ENCODE data around the gene TSNAXIP1. TPM values are rescaled to one million over a fixed set of nuclear protein-coding genes. Genes with fewer than 3 reads are reported as not detected.

The TSNAXIP1 gene
- total RNA-seq, 1 donor from 2014 or later, result under 0.01 TPM

GRCh38 chr16:67845291-67846062 lies 38.8 kb downstream of the TSNAXIP1 start:
- DNase-seq (ENCODE audit: low read depth) (no peak), FAIRE-seq (no peak)
- TF ChIP-seq CTCF (IDR thresholded peaks at IDR 0.05; ENCODE audit: insufficient read depth, low read length, severe bottlenecking), result no peak
- Histone ChIP-seq H3K36me3 (ENCODE audit: control insufficient read depth, insufficient read depth, low read length) (peaks cover 4% of the 10 kb centered on the region), H3K27me3 (ENCODE audit: control insufficient read depth, insufficient read depth, low read length) (no peaks in the 10 kb centered on the region), H3K4me3 (ENCODE audit: low read depth, low read length) (peak overlapping the region; percentile 93)

- peak overlapping the region; percentile 93 for H3K4me3 ChIP-seq (ENCODE audit: low read depth, low read length)
- DNase-seq (ENCODE audit: low read depth) (no peak), FAIRE-seq (no peak)
- no peaks in the 10 kb centered on the region for H3K27me3 ChIP-seq (ENCODE audit: control insufficient read depth, insufficient read depth, low read length)
- H3K36me3 ChIP-seq (ENCODE audit: control insufficient read depth, insufficient read depth, low read length), result peaks cover 5% of the 10 kb centered on the region
- no peak for TF ChIP-seq CTCF (IDR thresholded peaks at IDR 0.05; ENCODE audit: insufficient read depth, low read length, severe bottlenecking)
These were observed 39.3 kb downstream of the TSNAXIP1 start for GRCh38 chr16:67846063-67846319.

DNA sequence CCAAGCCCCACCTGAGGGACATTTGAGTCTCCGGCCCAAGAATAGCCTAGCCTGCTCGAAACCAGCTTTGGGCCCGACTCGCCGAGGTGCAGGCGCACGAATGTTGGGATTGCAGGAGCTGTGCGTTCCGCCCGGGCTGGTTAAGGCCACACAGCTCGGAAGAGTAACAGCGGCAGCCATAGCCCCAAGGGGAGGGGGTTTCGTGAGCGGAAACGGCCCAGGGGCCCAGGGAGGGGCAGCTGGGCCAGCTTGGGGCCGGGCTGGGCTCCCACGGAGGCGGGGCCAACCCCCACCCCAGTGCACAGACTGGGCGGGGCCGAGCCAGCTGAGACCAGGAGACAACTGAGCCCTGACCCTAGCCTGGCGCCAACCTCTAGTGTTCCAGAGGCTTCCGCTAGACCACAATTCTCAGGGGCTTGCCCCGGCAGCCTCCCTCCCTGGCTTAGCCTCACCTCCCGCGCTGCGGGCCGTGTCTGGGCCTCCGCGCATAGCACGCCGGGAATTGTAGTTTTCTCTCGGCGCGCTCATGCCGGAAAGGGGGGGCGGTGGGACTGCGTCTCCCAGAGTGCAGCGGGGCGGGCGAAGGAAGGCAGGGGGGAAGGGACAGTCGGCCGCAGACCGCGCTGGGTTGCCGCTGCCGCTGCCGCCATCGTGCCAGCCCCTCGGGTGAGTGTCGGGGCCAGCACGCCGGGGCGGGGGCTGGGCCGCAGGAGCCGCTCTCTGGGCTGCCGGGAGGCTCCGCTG lies 39.8 kb downstream of the TSNAXIP1 start, which contains the start of gene NUTF2:
Gene NUTF2, plus strand, starts transcription at position 614 of the 744 bp plus-strand sequence. CDS start 18,198 bp downstream, outside the sequence.
- FAIRE-seq (no peak), DNase-seq (ENCODE audit: low read depth) (peak; percentile 77)
- TF ChIP-seq CTCF (IDR thresholded peaks at IDR 0.05; ENCODE audit: insufficient read depth, low read length, severe bottlenecking), result no peak
- Histone ChIP-seq H3K36me3 (ENCODE audit: control insufficient read depth, insufficient read depth, low read length) (peaks cover 5% of the 10 kb centered on the region), H3K27me3 (ENCODE audit: control insufficient read depth, insufficient read depth, low read length) (no peaks in the 10 kb centered on the region), H3K4me3 (ENCODE audit: low read depth, low read length) (peak within 1 kb of the TSS; percentile 93)

GRCh38 chr16:67847064-67847861 lies 40.6 kb downstream of the TSNAXIP1 start, which contains the start of gene CENPT:
Gene CENPT, minus strand, starts transcription at chr16:67847693. Its CDS starts 13,834 bp downstream, at chr16:67833859.
- Histone ChIP-seq H3K4me3 (ENCODE audit: low read depth, low read length) (peak within 1 kb of the TSS; percentile 93), H3K36me3 (ENCODE audit: control insufficient read depth, insufficient read depth, low read length) (peaks cover 5% of the 10 kb centered on the region), H3K27me3 (ENCODE audit: control insufficient read depth, insufficient read depth, low read length) (no peaks in the 10 kb centered on the region)
- TF ChIP-seq CTCF (IDR thresholded peaks at IDR 0.05; ENCODE audit: insufficient read depth, low read length, severe bottlenecking), result no peak
- DNase-seq (ENCODE audit: low read depth), result peak; percentile 87
- FAIRE-seq, result no peak

GRCh38 chr16:67848118-67848517 lies 41.4 kb downstream of the TSNAXIP1 start:
- Histone ChIP-seq H3K27me3 (ENCODE audit: control insufficient read depth, insufficient read depth, low read length) (no peaks in the 10 kb centered on the region), H3K36me3 (ENCODE audit: control insufficient read depth, insufficient read depth, low read length) (peaks cover 5% of the 10 kb centered on the region), H3K4me3 (ENCODE audit: low read depth, low read length) (peak overlapping the region; percentile 93)
- no peak for FAIRE-seq
- no peak for DNase-seq (ENCODE audit: low read depth)
- no peak for TF ChIP-seq CTCF (IDR thresholded peaks at IDR 0.05; ENCODE audit: insufficient read depth, low read length, severe bottlenecking)

Measured in bronchial epithelial cell (primary cell).